HG02571 (cell line): ENCODE data around the gene CLPTM1L.
A peak's percentile ranks its signal among the peaks of the same experiment; 100 is the strongest.

Source experiments
- ATAC-seq: cut with Tn5 transposase; IDR thresholded peaks from one replicate; pipeline ENCODE4 v1.9.1; 2021; ENCODE audit warnings: mild to moderate bottlenecking, moderate library complexity; ENCODE audit not compliant: unreplicated experiment

CLPTM1L gene

DNA sequence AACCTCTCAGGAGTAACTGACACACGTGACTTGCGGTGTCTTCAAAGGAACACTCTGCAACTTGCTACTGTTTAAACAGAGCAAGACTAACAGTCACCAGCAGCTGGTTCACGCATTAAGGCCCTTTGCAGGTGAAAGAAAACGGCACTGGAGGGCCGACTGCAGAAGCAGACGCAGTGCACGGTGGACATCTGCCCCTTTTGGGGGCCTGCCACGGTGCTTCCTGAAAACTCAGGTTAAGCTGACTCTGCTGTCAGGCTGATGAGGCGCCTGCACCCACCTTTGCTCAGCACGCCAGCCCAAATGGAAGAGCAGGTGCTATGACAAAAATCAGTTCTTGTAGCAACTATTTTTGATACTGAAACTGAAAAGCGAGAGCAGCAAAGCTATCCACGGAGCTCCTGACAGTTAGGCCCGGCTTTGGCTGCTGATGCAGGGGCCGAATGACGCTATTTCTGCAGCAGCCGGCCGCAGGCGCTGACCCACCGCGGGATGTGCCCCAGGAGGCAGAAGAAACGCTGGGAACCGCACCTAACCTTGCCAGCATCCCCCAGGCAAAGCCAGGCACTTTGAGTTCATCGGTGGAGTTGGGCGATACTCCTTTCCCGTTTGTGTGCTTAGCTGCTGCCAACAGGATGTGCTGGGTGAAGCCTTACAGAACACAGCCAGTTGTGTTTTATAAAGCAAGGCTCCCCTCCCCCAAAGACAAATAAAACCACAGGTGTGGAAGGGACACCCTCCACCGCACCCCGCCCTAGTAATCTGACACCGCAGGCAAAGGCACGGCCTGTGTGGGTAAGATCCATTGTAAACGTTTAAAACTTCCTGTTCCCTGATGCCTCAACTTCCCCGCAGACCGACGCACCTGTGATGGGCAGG lies 29.0 kb downstream of the CLPTM1L start:
- ATAC-seq = peak; percentile 62

DNA sequence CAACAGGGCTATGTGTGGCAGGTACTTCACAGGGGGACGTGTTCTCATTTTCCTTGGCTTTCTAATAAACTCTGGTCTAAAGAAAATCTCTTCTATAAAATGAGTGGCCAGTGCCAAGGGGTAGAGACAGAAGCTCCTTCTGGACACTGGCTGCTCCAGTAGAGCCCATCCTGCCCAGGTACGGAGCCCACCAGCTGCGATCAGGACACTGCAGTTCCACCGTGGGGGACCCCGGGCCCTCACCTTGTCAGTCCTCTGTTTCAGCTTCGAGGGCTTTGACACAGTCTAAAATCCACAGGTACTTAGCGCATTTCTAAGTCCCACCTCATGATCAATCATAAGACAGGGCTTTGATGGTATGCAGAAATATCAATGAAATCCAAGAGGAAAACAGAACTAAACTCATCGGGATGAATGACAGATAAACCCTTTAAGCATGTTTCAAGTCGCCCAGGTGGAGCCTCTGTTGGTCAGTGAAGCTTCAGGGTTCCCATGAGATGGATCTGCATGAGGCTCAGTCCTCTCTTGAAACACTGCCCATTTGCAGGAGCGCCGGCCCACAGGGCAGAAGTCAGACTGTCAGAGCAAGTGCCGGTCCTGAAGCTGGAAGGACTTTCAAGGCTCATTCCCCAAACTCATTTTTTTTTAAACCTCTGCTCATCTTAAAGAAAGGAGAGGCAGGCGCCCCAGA lies 29.7 kb downstream of the CLPTM1L start:
- ATAC-seq = peak; percentile 8

DNA sequence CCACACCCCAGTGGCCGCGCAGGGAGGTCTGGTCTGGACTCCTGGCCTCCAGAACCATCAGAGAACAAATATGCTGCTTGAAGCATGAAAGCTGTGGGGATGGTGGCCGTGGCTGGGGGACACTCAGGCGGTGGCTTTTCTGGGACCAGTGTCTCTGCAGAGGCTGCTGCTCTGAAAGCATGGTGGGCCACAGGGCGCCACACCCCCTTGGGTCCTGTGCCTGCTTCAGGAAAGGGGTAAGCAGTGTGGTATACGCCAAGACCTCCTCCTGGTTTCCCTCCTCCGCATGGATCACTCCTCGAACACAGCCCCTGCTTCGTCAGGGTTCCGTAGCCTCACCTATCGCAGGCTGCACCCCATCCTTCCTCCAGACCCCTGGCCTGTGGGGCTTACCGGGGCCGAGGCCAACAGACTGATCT lies 30.3 kb downstream of the CLPTM1L start:
- no peak for ATAC-seq

DNA sequence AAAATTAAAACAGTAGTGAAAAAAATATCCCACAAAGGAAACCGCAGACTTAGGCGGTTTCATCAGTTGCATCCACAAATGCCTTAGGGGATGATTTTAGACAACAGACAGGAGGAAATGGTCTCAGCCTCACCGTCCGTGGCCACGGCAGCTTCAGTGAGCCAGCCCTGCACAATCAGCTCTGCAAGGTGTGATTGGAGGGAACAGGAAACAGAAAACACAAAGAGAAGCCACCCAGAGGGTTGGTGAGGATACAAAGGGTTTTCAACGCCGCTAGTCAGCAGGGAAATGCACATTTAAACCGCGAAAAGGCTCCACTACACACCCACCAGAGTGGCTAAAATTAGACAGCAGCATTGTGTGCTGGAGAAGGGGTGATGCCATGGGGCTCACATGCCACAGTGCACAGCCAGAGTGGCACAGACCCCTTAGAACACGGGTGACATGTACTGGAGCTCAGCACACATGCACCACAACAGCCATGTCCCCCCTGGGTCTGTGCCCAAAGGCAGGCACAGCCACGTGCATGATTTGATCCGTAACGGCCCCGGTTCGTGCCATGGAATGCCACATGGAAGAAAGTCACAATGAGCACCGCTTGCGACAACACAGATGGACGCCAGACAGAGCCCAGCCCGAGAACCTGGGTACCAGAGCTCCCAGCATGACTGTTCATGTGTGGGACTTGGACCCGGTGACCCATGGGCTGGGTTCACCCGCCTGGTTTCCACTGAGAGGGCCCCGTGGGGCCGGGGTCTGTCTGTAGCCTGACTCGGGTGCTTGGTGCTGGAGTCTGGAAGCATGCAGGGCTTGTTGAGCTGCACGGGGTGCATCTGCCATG lies 31.7 kb downstream of the CLPTM1L start:
- peak; percentile 47 for ATAC-seq

DNA sequence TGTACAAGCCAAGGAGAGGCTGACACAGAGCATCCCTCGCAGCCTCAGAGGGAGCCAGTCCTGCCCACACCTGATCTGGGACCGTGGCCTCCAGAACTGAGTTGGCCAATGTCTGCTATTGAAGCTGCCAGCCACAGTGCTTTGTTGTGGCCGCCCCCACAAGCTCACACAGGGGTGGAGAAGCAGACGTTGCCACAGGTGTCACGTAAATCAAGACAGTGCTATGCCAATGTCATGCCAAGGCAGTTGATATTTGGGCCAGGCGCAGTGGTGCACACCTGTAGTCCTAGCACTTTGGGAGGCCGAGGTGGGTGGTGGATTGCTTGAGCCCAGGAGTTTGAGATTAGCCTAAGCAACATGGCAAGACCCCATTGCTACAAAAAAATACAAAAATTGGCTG lies 32.7 kb downstream of the CLPTM1L start:
- ATAC-seq = no peak

DNA sequence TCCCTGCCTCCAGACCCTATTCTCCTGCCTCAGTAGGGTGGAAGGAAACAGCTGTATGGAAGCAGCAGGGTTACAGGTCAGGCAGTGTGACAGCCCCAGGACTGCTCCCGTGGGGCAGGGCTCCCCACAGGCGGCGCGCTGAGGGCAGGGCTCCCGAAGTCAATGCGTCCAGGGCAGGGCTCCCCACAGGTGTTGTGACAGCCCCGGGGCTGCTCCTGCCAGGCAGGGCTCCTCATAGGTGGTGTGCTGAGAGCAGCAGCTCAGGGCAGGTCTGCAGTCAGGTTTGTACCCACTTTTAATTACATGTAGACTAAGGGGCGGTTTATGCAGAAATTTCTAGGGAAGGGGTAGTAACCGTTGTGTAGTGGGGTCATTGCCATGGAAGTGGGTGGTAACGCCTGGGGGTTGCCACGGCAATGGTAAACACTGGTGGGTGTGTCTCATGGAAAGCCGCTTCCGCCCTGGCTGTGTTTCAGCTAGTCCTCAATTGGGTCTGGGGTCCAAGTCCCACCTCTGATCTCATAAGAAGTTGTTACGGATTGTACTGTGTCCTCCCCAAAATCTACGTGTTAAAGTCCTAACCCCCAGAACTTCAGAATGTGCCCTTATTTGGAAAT lies 33.4 kb downstream of the CLPTM1L start:
- ATAC-seq = no peak

DNA sequence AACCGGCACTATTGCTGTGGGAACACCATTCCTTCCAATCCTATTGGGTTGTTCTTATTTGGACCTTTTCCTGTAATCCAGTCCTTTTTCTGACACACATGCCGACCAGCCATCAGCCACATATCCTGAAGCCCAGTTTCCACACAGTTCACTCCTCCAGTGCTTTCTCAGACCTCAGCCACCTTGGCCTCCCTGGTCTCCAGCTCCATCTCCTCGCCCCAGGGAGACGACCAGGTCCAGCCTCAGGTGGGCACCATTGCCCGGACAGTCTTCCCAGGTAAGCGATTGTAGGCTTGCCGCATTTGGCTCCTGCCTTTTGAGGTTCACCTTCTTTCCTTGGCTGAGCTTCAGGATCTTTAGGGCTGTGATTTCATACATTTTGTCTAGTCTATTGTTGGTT lies 34.8 kb downstream of the CLPTM1L start:
- ATAC-seq = no peak

DNA sequence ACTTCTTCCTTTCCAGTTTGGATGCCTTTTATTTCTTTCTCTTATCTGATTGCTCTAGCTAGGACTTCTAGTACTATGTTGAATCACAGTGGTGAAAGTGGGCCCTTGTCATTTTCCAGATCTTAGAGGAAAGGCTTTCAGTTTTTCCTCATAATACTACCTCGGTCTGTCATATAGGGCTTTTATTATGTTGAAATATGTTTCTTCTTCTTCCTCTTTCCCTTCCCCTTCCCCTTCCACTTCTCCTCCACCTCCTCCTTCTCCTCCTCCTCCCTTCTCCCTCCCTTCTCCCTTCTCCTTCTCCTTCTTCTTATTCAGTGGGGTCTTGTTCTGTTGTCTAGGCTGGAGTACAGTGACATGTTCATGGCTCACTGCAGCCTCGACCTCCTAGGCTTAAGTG lies 40.9 kb downstream of the CLPTM1L start:
- no peak for ATAC-seq

DNA sequence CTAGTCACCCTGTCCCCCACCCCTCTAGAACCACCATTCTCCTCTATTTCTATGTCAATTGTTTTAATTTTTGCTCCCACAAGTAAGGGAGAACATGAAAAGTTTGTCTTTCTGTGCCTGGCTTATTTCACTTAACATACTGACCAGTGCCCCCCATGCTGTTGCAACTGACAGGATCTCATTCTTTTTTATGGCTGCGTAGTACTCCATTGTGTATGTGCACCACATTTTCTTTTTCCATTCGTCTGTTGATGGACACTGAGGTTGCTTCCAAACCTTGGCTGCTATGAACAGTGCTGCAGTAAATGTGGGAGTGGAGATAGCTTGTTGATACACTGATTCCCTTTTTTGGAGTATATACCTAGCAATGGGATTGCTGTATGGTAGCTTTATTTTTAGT lies 42.6 kb downstream of the CLPTM1L start:
- no peak for ATAC-seq

DNA sequence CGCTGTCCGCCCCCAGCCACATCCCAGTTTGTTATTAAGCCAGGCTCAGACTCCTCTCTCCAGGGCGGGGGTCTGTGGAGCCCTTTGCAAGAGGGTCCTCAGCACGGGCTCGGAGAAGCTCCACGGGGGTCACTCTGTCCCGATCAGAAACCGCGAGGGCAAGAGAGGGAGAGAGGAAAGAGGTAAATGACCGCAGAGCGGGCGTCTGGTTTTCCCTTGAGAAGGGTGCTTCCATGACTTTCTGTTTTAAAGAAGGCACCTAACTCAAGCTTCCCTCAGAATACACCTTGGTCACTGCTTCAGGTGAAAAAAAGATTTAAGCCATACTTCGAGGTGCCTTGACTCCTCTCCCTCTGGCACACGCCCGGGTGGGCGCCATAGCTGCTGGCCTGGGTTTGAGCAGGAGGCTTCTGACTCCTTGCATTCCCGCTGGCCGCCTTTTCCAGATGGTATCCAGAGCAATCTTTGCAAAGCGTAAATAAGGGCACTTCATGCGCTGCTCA lies 44.3 kb downstream of the CLPTM1L start:
- ATAC-seq = no peak

DNA sequence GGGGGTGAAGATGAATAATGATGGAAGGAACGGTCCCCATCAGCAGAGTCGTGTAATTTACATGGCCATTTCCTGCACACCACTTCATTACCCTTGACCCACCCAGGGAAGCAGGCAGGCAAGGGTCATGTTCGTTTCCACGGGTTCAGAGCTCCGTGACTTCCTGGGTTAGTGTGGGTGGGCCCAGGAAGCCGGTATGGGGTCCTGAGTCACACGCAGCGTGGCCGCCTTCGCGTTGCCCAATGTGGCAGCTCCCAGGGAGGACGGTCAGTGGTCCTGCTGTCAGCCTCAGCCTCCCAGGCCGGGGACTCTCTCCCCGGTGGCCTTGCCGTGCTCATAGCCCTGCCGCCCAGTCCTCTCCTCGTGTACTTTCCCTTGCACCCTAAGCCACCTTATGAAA lies 44.9 kb downstream of the CLPTM1L start:
- ATAC-seq = no peak

DNA sequence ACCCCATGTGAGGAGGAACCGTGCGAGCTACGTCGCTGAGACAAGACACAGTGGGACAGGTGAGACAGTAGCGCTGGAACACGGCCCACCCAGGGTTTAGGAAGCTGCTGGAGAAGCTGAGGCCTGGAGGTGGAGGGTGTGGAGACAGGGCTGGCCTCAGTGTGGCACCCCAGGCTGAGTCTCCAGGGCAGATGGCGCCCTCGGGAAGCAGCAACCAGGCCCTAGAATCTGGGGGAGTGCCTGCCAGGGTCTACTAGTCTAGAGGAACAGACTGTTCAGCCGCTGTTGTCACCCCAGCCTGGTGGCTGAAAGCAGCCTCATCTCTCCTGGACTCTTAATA lies 45.4 kb downstream of the CLPTM1L start:
- ATAC-seq = no peak

DNA sequence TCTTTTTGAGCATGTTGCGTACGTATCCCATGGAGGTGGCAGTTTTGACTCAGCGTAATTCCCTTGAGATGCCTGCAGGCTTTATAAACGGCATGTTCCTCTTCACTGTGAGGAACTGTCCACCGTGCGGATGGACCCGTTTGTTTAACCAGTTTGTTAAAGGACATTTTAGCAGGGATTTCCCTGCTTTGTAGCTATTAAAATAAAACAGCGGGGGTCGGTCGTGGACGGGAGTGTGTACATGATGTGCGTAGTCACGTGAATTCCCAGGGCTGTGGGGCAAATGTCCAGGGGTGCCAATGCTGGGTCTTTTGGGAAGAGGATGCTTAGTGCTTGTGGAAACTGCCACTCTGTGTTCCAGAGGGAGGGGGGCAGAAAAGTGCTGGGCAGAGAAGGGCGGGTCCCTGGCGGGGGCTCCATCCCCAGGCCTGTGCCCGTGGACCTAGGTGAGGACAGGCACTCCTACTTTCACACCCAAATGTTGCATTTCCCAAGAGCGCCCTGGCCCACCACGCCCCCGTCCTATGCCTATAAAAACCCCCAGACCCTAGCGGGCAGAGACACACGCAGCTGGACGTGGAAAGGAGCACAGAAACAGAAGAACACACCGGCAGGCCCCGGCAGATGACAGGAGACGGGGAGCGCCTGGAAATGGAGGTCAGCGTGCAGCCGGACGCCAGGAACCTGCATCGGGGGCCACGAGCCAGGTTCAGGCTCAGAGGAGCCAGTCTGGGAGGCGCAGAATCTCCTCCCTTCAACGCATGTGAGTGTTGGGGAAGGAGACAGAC lies 46.0 kb downstream of the CLPTM1L start:
- ATAC-seq = no peak

DNA sequence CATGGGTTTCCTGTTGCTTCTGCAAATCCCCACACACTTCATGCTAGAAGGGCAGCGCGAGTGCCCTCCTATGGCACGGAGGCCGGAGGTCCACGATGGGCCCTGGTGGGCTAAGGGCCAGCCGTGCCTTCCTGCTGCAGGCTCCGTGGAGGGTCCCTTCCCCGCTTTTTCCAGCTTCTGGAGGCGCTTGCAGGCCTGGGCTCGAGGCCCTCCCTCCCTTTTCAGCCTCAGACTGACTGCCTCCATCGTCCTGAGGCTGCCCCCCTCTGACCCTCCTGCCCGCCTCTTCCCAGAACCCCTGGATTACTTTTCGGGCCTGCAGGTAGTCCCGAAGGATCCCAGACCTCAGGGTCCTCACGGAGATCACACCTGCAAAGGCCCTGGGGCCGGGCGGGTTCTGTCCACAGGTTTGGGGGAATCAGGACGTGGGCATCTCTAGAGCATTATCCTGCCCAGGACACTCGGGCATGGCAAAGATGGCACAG lies 46.8 kb downstream of the CLPTM1L start:
- no peak for ATAC-seq

DNA sequence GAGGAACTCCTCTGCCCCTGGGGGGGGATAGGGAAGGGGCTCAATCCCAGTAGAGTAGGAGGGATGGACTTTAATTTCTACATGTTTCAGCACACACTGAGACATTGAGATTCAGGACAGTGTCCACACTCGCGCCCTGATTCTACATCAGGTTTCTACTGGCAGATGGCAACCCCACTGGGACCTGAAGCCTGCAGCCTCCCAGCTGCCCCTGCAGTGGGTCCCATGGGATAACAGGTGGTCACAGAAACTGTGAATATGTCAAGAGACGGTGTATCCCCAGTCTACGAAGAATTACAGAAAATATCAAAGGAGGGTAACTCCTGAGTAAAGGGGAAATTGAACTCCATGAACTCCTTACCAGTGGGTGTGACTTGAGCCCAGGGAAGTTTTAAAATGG lies 47.7 kb downstream of the CLPTM1L start:
- no peak for ATAC-seq

DNA sequence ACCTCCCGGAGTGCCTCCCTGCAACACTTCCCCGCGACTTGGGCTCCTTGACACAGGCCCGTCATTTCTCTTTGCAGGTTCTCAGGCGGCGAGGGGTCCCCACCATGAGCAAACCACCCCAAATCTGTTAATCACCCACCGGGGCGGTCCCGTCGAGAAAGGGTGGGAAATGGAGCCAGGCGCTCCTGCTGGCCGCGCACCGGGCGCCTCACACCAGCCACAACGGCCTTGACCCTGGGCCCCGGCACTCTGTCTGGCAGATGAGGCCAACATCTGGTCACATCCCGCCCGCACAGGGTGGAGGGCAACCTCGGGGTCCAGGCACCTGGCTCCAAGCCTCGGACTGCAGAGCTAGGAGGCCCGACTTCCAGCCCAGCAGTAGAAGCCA lies 49.3 kb downstream of the CLPTM1L start:
- no peak for ATAC-seq

DNA sequence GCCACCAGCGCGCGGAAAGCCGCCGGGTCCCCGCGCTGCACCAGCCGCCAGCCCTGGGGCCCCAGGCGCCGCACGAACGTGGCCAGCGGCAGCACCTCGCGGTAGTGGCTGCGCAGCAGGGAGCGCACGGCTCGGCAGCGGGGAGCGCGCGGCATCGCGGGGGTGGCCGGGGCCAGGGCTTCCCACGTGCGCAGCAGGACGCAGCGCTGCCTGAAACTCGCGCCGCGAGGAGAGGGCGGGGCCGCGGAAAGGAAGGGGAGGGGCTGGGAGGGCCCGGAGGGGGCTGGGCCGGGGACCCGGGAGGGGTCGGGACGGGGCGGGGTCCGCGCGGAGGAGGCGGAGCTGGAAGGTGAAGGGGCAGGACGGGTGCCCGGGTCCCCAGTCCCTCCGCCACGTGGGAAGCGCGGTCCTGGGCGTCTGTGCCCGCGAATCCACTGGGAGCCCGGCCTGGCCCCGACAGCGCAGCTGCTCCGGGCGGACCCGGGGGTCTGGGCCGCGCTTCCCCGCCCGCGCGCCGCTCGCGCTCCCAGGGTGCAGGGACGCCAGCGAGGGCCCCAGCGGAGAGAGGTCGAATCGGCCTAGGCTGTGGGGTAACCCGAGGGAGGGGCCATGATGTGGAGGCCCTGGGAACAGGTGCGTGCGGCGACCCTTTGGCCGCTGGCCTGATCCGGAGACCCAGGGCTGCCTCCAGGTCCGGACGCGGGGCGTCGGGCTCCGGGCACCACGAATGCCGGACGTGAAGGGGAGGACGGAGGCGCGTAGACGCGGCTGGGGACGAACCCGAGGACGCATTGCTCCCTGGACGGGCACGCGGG lies 49.9 kb downstream of the CLPTM1L start, which contains the start of gene TERT:
Gene TERT, minus strand, starts transcription at position 234 of the 815 bp plus-strand sequence. Its CDS starts 79 bp downstream, at position 155.
- ATAC-seq = no peak

DNA sequence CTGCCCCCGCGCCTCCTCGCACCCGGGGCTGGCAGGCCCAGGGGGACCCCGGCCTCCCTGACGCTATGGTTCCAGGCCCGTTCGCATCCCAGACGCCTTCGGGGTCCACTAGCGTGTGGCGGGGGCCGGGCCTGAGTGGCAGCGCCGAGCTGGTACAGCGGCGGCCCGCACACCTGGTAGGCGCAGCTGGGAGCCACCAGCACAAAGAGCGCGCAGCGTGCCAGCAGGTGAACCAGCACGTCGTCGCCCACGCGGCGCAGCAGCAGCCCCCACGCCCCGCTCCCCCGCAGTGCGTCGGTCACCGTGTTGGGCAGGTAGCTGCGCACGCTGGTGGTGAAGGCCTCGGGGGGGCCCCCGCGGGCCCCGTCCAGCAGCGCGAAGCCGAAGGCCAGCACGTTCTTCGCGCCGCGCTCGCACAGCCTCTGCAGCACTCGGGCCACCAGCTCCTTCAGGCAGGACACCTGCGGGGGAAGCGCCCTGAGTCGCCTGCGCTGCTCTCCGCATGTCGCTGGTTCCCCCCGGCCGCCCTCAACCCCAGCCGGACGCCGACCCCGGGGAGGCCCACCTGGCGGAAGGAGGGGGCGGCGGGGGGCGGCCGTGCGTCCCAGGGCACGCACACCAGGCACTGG lies 50.6 kb downstream of the CLPTM1L start:
- no peak for ATAC-seq
